Measurements from ENCODE around the gene LRG1.

Gene LRG1

DNA sequence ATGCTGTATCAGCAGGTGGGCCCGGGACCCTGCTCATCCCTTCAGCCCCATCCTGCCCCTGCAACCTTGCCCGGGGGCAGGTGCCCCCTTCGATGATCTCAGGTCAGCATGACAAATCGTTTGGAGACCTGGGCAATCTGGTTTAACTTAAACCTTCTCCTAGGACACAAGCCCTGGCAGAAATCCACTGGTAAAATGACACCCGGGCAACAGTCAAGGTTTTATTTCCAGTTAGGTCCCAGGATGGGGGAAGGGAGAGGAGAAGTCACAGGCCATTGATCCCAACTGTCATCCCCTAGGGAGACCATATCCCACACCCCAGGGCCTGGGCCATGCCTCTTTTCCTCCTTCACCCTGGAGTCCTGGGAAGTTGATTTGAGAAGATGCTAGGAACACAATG is 3.0 kb downstream of the LRG1 start:
- in situ Hi-C loops (cut with MboI; ENCODE audit: low sequenced_read_pairs, unreplicated experiment), result no loop called here
- TF ChIP-seq, protein P1, sequence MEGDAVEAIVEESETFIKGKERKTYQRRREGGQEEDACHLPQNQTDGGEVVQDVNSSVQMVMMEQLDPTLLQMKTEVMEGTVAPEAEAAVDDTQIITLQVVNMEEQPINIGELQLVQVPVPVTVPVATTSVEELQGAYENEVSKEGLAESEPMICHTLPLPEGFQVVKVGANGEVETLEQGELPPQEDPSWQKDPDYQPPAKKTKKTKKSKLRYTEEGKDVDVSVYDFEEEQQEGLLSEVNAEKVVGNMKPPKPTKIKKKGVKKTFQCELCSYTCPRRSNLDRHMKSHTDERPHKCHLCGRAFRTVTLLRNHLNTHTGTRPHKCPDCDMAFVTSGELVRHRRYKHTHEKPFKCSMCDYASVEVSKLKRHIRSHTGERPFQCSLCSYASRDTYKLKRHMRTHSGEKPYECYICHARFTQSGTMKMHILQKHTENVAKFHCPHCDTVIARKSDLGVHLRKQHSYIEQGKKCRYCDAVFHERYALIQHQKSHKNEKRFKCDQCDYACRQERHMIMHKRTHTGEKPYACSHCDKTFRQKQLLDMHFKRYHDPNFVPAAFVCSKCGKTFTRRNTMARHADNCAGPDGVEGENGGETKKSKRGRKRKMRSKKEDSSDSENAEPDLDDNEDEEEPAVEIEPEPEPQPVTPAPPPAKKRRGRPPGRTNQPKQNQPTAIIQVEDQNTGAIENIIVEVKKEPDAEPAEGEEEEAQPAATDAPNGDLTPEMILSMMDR (IDR thresholded peaks at IDR 0.05; ENCODE audit: borderline replicate concordance, control extremely low read depth, extremely low read depth, insufficient read depth, missing control alignments), result no peak
- no peak for DNase-seq (ENCODE audit: low spot score)

DNA sequence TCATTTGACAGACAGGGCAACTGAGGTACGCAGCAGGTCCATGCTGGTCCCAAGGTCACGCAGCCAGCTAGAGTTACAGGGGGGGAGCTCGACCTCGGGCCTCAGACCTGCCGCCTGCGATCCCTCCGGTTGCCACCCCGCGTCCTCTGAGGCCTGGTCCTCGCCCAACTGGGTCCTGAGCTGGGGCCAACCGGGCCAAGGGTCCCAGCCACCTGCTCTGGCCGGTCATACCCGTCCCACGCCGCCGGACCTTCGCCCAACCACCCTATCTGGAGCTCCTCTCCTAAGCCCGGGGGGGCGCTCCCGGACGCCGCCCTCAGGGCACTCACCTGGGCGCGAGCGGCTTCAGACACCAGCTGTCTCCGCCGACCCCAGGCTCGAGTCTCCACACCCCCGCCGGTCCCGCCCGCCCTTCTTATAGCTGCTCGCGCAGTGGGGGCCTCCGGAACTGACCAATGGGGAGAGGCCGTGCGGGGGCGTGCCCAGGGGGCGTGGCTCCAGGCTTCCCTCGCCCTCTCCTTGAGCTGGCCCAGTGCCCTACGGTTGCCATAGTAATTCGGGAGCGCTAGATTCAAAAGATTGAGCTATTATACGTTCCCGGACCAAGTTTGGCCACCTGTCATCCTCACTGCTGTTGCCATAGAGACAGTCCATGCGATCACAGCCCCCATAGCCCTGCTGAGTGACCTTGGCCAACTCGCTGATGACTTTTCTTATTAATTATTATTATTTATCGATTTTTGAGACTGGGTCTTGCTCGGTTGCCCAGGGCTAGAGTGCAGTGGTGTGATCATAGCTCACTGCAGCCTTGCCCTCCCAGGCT is 4.8 kb downstream of the LRG1 start, which contains the start of gene PLIN5:
PLIN5 (minus strand) TSS at position 389 of the 823 bp plus-strand sequence. CDS start 1,150 bp downstream, outside the sequence.
- DNase-seq (ENCODE audit: low spot score), result peak; percentile 77
- TF ChIP-seq, protein P1 (IDR thresholded peaks at IDR 0.05; ENCODE audit: borderline replicate concordance, control extremely low read depth, extremely low read depth, insufficient read depth, missing control alignments), result no peak
- in situ Hi-C loops (cut with MboI; ENCODE audit: low sequenced_read_pairs, unreplicated experiment), result no loop called here

DNA sequence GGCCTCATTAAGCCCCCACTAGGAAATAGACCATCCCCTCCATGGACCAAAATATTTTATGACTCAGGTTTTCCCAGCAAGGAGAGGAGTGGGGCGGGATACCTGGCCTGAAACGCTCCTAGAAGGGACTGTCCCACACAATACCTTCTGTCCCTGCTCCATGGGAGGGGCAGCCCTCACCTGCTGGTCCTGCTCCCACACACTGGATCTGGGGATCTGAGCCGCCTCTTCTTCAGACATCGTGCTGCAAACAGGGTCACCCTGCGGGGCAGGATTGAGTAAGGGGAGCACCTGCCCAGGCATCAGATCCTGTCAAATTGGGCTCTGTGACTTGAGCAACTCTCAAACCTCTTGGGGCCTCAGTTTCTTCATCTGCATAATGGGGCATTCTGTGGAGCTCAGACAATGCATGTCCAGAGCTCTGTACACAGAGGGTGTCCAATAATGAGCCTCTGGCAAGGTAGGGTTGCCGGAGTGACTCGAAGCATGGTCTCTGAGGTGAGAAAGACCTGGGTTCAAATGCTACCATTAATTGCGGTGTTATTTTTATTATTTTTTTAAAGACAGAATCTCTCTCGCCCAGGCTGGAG is 5.9 kb downstream of the LRG1 start:
- in situ Hi-C loops (cut with MboI; ENCODE audit: low sequenced_read_pairs, unreplicated experiment), result no loop called here
- TF ChIP-seq, protein P1 (IDR thresholded peaks at IDR 0.05; ENCODE audit: borderline replicate concordance, control extremely low read depth, extremely low read depth, insufficient read depth, missing control alignments), result no peak
- DNase-seq (ENCODE audit: low spot score), result no peak

DNA sequence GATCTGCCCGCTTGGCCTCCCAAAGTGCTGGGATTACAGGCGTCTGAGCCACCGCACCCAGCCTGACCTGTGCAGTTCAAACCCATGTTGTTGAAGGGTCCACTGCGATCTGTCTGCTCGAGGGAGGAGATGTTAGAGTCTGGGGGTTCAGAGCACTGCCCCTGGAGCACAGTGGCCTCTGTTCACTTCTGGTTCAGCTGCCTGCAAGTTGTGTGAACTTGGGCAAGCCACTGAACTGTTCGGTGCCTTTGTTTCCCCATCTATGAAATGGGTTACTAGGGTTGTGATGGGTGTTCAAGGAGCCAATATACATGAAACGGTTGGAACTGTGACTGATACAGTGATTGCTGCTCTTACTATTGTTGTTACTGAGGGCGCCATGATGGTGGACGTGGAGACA is 6.5 kb downstream of the LRG1 start:
- in situ Hi-C loops (cut with MboI; ENCODE audit: low sequenced_read_pairs, unreplicated experiment), result no loop called here
- TF ChIP-seq, protein P1 (IDR thresholded peaks at IDR 0.05; ENCODE audit: borderline replicate concordance, control extremely low read depth, extremely low read depth, insufficient read depth, missing control alignments), result no peak
- DNase-seq (ENCODE audit: low spot score), result no peak

DNA sequence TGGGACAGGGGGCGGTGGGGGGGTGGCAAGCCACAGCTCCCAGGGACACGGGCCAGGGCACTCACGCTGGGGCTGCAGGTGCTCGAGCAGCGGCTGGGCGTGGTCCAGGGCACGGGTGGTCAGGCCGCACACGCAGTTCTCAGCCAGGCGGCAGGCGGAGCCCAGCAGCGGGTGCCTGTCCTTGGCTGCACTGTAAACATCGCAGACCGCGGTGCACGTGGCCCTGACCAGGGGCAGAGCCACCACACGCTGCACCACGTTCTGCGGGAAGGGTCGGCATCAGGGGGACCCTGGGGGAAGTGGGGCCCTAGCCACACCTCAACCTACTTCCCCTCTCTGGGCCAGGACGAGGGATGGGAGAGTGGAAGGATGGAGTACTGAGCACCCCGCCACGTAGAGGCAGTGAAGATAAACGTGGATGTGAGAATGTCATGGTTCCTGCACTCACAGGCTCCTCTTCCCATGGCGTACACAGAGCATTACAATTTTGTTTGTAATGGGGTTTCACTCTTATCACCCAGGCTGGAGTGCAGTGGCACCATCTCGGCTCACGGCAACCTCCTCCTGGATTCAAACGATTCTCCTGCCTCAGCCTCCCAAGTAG is 8.2 kb downstream of the LRG1 start:
- in situ Hi-C loops (cut with MboI; ENCODE audit: low sequenced_read_pairs, unreplicated experiment), result no loop called here
- TF ChIP-seq, protein P1 (IDR thresholded peaks at IDR 0.05; ENCODE audit: borderline replicate concordance, control extremely low read depth, extremely low read depth, insufficient read depth, missing control alignments), result no peak
- DNase-seq (ENCODE audit: low spot score), result no peak

DNA sequence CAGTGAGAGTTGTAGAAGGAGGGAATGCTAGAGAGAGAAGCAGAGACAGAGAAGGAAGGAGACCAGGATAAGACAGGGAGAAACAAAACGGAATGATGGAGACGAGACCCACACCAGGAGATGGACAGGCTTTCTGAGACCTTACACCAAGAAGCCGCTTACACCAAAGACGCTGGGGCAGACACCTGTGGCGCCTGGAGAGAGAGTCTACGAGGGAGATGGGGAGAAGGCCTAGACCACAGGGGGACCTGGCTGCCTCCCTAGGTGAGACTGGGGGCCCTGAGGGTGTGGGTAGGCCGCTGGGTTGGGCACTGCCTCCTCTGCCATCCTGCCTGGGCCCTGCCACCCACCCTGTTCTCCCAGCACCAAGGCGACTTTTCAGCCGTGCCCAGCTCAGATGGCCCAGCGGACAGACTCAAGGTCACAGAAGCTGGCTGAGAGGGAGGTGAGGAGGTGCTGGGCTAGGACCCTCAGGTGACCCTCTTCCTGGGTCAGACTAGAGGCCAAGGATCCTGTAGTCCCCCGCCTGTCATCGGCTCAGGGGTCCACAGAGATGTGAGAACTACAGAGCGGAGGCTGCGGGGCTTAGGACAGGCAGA is 9.8 kb downstream of the LRG1 start:
- in situ Hi-C loops (cut with MboI; ENCODE audit: low sequenced_read_pairs, unreplicated experiment), result no loop called here
- TF ChIP-seq, protein P1 (IDR thresholded peaks at IDR 0.05; ENCODE audit: borderline replicate concordance, control extremely low read depth, extremely low read depth, insufficient read depth, missing control alignments), result no peak
- no peak for DNase-seq (ENCODE audit: low spot score)

All from GM13976 (cell line).